Astrocyte of the cerebellum (primary cell): Measurements from ENCODE around the gene SLC37A1.

Source experiments
- DNase-seq: peaks from one replicate; pipeline ENCODE4 v3.0.0-alpha.2; 2011; ENCODE audit warnings: low read depth
- H3K4me3 ChIP-seq: 2 replicates; pipeline ENCODE4 v1.5.1; 2011; ENCODE audit warnings: mild to moderate bottlenecking, low read depth, low read length, moderate library complexity
- in situ Hi-C: cut with HindIII; loops from 2 replicates; pipeline ENCODE4 v1.10.0; 2017; ENCODE audit warnings: low sequenced_read_pairs
- TF ChIP-seq, protein P1 (sequence below): IDR thresholded peaks from 2 replicates; pipeline ENCODE4 v1.5.1; 2012; ENCODE audit warnings: low read length, low read depth, moderate library complexity, mild to moderate bottlenecking; ENCODE audit errors: missing control alignments

The SLC37A1 gene

DNA sequence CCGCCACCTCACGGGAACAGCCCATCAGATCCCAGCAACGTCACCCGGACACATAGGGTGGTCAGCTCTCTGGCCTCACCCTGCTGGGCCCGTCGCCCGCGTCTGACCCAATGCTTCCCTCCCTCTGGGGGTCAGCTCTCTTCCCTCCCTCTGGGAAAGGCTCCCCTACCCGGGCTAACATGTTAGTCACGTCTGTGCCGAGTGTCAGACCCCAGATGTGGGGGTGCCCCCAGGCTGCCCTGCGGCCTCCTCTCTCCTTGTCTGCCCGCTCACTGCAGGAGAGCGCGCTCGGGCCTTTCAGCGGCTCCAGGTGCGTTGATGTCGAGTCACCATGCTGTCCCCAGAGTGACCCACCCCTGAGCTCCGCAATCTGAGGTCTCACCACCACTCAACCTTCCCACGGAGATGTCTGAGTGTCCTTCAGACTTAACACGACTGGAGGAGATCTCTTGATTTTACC lies 34.3 kb downstream of the SLC37A1 start:
- in situ Hi-C loops: no loop called here
- TF ChIP-seq, protein P1, sequence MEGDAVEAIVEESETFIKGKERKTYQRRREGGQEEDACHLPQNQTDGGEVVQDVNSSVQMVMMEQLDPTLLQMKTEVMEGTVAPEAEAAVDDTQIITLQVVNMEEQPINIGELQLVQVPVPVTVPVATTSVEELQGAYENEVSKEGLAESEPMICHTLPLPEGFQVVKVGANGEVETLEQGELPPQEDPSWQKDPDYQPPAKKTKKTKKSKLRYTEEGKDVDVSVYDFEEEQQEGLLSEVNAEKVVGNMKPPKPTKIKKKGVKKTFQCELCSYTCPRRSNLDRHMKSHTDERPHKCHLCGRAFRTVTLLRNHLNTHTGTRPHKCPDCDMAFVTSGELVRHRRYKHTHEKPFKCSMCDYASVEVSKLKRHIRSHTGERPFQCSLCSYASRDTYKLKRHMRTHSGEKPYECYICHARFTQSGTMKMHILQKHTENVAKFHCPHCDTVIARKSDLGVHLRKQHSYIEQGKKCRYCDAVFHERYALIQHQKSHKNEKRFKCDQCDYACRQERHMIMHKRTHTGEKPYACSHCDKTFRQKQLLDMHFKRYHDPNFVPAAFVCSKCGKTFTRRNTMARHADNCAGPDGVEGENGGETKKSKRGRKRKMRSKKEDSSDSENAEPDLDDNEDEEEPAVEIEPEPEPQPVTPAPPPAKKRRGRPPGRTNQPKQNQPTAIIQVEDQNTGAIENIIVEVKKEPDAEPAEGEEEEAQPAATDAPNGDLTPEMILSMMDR: no peak
- no peak overlapping the region for H3K4me3 ChIP-seq
- DNase-seq: no peak

DNA sequence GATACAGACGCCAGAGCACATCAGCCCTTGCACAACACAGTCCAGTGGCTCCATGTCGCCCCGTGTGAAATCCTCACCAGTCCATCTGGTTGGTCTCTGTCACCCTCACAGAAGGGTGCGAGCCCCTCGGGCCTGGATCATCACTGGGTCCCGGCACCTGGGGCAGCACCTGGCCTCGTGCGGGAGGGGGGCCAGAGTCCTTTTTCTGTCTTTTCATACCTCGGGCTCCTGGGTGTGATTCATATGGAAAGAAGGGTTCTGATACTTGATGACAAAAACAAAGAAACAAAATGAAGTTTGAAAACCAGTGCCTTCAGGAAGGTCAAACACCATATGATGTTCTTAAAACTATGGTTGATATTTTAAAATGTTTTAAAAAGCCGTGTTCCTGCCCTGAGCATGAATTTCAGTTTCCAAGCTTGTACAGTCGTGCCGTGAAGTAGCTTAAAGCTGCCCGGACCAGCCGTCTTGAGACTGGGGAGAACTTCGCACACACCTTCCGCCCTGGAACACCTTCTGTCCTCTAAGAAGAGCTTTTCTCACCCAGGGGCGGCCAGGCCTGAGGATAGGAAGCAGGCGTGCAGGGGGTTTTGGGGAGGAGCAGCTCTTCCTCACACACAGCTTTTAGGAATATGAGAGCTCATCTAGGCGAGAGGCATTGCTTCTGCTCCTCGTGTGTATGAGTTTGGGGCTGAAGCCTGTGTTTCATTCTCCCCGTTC lies 35.2 kb downstream of the SLC37A1 start:
- in situ Hi-C loops: no loop called here
- H3K4me3 ChIP-seq: no peak overlapping the region
- TF ChIP-seq, protein P1: no peak
- no peak for DNase-seq

DNA sequence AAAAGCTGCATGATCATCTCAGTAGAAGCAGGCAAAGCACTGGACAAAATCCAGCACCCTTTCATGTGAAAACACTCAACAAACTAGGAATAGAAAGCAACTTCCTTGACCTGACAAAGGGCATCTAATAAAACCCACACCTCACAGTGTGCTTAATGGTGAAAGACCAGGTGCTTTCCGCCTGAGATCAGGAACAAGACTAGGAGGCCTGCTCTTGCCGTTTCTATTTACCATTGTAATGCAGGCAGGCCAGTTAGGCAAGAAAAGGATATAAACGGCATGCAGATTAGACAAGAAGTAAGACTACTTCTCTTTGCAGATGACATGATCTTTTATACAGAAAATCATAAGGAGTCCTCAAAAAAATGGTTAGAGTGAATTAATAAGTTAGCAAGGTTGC lies 37.2 kb downstream of the SLC37A1 start:
- in situ Hi-C loops: no loop called here
- TF ChIP-seq, protein P1: no peak
- no peak overlapping the region for H3K4me3 ChIP-seq
- no peak for DNase-seq

DNA sequence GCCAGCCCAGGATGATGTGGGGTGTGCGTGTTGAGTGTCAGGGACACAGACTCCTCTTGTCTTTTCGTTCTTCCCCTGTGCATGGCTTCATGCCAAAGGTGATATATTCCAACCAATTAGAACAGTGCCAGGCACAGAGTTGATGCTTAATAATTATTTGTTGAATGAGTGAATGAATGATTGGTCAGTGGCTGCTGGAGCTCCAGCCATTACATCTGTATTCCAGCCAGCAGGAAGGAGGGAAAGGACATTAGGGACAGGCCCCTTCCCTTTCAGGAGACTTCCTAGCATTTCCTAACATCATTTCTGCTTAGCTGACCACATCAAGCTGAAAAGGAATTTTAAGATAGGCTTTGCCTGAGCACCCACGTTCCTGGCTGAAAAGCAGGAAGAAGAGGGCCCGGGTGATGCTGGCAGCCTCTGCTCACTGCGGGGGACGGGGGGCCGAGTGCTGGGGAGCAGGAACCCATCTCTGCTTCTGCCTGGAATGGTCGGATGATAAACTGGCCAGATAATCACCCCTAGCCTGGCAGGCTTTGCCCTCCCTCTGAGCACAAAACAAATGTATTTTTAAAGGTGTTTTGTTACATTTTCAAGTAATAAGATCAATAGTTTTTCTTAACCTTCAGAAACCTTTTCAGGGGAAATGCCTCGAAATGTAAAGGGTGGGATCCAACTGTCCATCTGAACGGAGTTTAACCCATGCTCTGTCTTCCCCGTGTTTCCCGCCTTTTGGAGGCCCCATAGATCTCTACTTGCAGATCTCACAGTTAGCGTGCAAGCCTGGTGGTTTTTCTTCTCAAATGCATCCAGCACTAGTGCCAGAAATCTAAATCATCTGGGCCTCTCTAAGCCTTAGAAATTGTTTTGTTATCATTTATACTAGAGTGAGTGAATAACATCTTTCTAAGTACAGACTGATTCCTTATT lies 39.0 kb downstream of the SLC37A1 start:
- TF ChIP-seq, protein P1: no peak
- no peak for DNase-seq
- in situ Hi-C loops: no loop called here
- H3K4me3 ChIP-seq: no peak overlapping the region

DNA sequence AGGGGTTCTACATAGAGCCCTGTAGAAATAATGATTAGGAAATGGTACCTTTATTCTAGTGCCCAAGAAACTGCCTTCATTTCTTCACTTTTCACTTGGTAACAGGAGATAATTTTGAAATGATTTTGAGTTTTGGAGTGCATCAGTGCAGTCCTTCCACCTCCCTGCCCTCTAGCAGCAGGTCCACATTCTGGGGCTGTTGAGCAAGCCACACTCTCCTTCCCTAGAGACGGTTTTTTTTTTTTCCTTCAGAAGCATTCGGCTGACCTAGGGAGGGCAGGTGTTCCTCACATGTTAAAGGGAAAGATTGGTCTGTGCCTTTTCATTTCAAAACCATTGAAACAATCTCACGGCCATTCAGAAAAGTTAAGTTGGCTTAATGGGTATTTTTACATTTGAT lies 39.8 kb downstream of the SLC37A1 start:
- H3K4me3 ChIP-seq: no peak overlapping the region
- in situ Hi-C loops: no loop called here
- no peak for DNase-seq
- TF ChIP-seq, protein P1: no peak

DNA sequence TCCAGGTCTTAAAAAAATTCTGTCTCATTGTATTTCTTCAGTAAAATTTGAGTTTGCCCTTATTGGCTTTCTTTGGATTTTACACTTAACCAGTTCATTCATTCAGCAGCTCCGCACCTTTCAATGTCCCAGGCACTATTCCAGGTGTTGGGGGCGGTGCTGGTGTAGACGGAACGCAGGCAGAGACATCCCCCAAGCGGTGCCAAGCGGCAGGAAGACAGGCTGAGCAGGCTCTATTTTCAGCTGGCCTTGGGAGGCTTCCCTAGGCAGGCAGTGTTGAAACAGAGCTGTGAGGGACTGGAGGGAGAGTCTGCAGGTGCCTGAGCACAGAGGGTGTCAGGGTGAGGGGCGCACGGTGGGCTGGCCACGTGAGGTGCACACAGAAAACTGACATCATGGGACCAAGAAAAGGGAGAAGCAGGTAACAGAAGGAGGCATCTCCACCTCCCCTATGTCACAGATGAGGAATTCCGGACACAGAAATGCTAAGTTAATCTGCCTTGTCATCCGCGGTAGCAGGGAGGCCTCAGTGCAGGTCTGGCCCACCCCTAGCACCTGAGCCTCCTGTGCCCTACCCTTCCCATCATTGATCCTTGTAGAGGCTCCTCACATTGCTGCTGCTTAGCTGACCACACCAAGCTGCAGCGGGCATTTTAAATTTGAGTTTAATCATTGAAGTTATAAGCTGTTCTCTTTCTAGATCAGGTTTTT lies 40.8 kb downstream of the SLC37A1 start:
- H3K4me3 ChIP-seq: no peak overlapping the region
- TF ChIP-seq, protein P1: no peak
- no peak for DNase-seq
- in situ Hi-C loops: no loop called here
